Tibial nerve (tissue), 4 donors: ENCODE results near the gene NCK2. TPM values are rescaled to one million over a fixed set of nuclear protein-coding genes. Genes with fewer than 3 reads are reported as not detected.

Experiments used
- DNase-seq, 2 donors: peaks; one replicate each; pipeline ENCODE4 v3.0.0-alpha.2; 2019; ENCODE audit warnings: low spot score in 2 of 2
- H3K27ac ChIP-seq, 4 donors: fragments of 200-600 bp; sonication (generic) in 3 of 4; one replicate each; pipeline ENCODE4 v1.5.1; 2017 to 2019; ENCODE audit warnings: mild to moderate bottlenecking in 1 of 4
- H3K27me3 ChIP-seq, 2 donors: fragments of 200-600 bp; sonication (generic) in 1 of 2; one replicate each; pipeline versions ENCODE4 v1.5.1 to v1.6.0; 2017 to 2019
- H3K36me3 ChIP-seq, 3 donors: fragments of 200-600 bp; sonication (generic); one replicate each; pipeline ENCODE4 v1.5.1; 2018 to 2019
- H3K4me1 ChIP-seq, 4 donors: fragments of 200-600 bp; sonication (generic) in 3 of 4; one replicate each; pipeline ENCODE4 v1.5.1; 2017 to 2019
- H3K4me3 ChIP-seq, 4 donors: fragments of 200-600 bp; sonication (generic) in 3 of 4; one replicate each; pipeline ENCODE4 v1.5.1; 2017 to 2019; ENCODE audit warnings: mild to moderate bottlenecking in 1 of 4, moderate library complexity in 1 of 4
- H3K9me3 ChIP-seq, 4 donors: fragments of 200-600 bp; sonication (generic) in 3 of 4; one replicate each; pipeline ENCODE4 v1.5.1; 2017 to 2019
- CTCF ChIP-seq, 5 experiments: fragments of 200-600 bp in 3 of 5; fragments of 450-650 bp in 2 of 5; sonication (generic) in 3 of 5; IDR thresholded peaks; one replicate each; pipeline ENCODE4 v1.5.1; 2016 to 2019; ENCODE audit warnings: antibody characterized with exemption in 5 of 5, mild to moderate bottlenecking in 3 of 5, moderate library complexity in 2 of 5
- EP300 ChIP-seq, 2 donors: sonication (generic); formaldehyde crosslinking; IDR thresholded peaks; one replicate each; pipeline ENCODE4 v1.6.1; 2017; ENCODE audit warnings: antibody characterized with exemption in 2 of 2, mild to moderate bottlenecking in 1 of 2
- POLR2A ChIP-seq, 2 donors: fragments of 450-650 bp; IDR thresholded peaks; one replicate each; pipeline ENCODE4 v1.6.1; 2017; ENCODE audit warnings: antibody characterized with exemption in 2 of 2, mild to moderate bottlenecking in 2 of 2, moderate library complexity in 2 of 2
- WGBS, 2 donors: methylation state at CpG; one replicate each; pipeline ENCODE4 v1.1.5; 2018; 5-methylcytosine and 5-hydroxymethylcytosine counted together
- total RNA-seq, 4 donors: library from RNA; depleted of rRNA; stranded (reverse); fragments of >200 nt; gene quantifications; one replicate each; pipeline ENCODE4 v1.1.0, GENCODE V29; 2016

NCK2 gene
- total RNA-seq, 4 donors from 2014 or later: 22.6 to 35.9 (median 28.1) TPM

GRCh38 chr2:105866216-105867185 is 121.8 kb downstream of the NCK2 start:
- Histone ChIP-seq H3K27ac (no peak overlapping the region), H3K36me3 (no peaks in the 10 kb centered on the region), H3K9me3 (no peaks in the 10 kb centered on the region), H3K4me3 (no peak overlapping the region), H3K27me3 (no peaks in the 10 kb centered on the region), H3K4me1 (peaks cover 0 to 38% (median 5%) of the 10 kb centered on the region in 4 donors)
- WGBS, 2 donors: 75 to 82% methylated on average over 12 to 13 of the region's 13 CpGs
- DNase-seq: no peak
- TF ChIP-seq EP300 (IDR thresholded peaks at IDR 0.05) (no peak), CTCF (IDR thresholded peaks at IDR 0.05) (no peak), POLR2A (IDR thresholded peaks at IDR 0.05) (no peak)

- H3K4me3 ChIP-seq: no peak overlapping the region
- no peak overlapping the region for H3K27ac ChIP-seq
- no peaks in the 10 kb centered on the region for H3K27me3 ChIP-seq
- DNase-seq: no peak
- H3K9me3 ChIP-seq: no peaks in the 10 kb centered on the region
- WGBS, 2 donors: 78 to 84% methylated on average over 7 of the region's 7 CpGs
- TF ChIP-seq EP300 (IDR thresholded peaks at IDR 0.05) (no peak), CTCF (IDR thresholded peaks at IDR 0.05) (no peak), POLR2A (IDR thresholded peaks at IDR 0.05) (no peak)
- peaks cover 0 to 38% (median 8%) of the 10 kb centered on the region in 4 donors for H3K4me1 ChIP-seq
- H3K36me3 ChIP-seq: no peaks in the 10 kb centered on the region
Observed at GRCh38 chr2:105867587-105867986, 122.9 kb downstream of the NCK2 start.

GRCh38 chr2:105868060-105868459 is 123.3 kb downstream of the NCK2 start:
- no peak overlapping the region for H3K4me3 ChIP-seq
- no peaks in the 10 kb centered on the region for H3K27me3 ChIP-seq
- 29 to 44% methylated on average over 6 of the region's 6 CpGs for WGBS, 2 donors
- TF ChIP-seq EP300 (IDR thresholded peaks at IDR 0.05) (peak in 1 of 2 donors; percentile 35), POLR2A (IDR thresholded peaks at IDR 0.05) (no peak), CTCF (IDR thresholded peaks at IDR 0.05) (no peak)
- H3K9me3 ChIP-seq: no peaks in the 10 kb centered on the region
- H3K27ac ChIP-seq: peak overlapping the region in 1 of 4 donors; percentile 64
- peaks cover 0 to 38% (median 10%) of the 10 kb centered on the region in 4 donors for H3K4me1 ChIP-seq
- H3K36me3 ChIP-seq: no peaks in the 10 kb centered on the region
- peak in 1 of 2 donors; percentile 20 for DNase-seq

GRCh38 chr2:105869341-105869740 is 124.6 kb downstream of the NCK2 start:
- no peaks in the 10 kb centered on the region for H3K27me3 ChIP-seq
- no peak overlapping the region for H3K4me3 ChIP-seq
- 92 to 94% methylated on average over 13 of the region's 13 CpGs for WGBS, 2 donors
- H3K9me3 ChIP-seq: no peaks in the 10 kb centered on the region
- H3K36me3 ChIP-seq: no peaks in the 10 kb centered on the region
- TF ChIP-seq POLR2A (IDR thresholded peaks at IDR 0.05): no peak
- no peak for TF ChIP-seq EP300 (IDR thresholded peaks at IDR 0.05)
- TF ChIP-seq CTCF (IDR thresholded peaks at IDR 0.05): no peak
- H3K4me1 ChIP-seq: peaks cover 0 to 47% (median 16%) of the 10 kb centered on the region in 4 donors
- no peak for DNase-seq
- H3K27ac ChIP-seq: no peak overlapping the region

GRCh38 chr2:105870062-105870461 is 125.3 kb downstream of the NCK2 start:
- Histone ChIP-seq H3K36me3 (no peaks in the 10 kb centered on the region), H3K27ac (no peak overlapping the region), H3K9me3 (no peaks in the 10 kb centered on the region), H3K4me3 (no peak overlapping the region), H3K27me3 (no peaks in the 10 kb centered on the region), H3K4me1 (peaks cover 0 to 45% (median 17%) of the 10 kb centered on the region in 4 donors)
- WGBS, 2 donors: 97 to 98% methylated on average over 4 of the region's 4 CpGs
- DNase-seq: no peak
- no peak for TF ChIP-seq CTCF (IDR thresholded peaks at IDR 0.05)
- TF ChIP-seq POLR2A (IDR thresholded peaks at IDR 0.05): no peak
- no peak for TF ChIP-seq EP300 (IDR thresholded peaks at IDR 0.05)
